Endothelial cell of umbilical vein (primary cell): ENCODE measurements around the gene ANO4.

Experiments used
- EZH2 ChIP-seq: IDR thresholded peaks from 2 replicates; pipeline ENCODE4 v1.6.1; 2012; ENCODE audit warnings: borderline replicate concordance, low read depth, mild to moderate bottlenecking, moderate library complexity, low read length, inconsistent platforms; ENCODE audit not compliant: severe bottlenecking
- POLR2A ChIP-seq: IDR thresholded peaks from 2 replicates; pipeline ENCODE4 v1.6.1; 2012; ENCODE audit warnings: low read depth, mild to moderate bottlenecking, control low read depth, low read length
- POLR2AphosphoS5 ChIP-seq: IDR thresholded peaks from 2 replicates; pipeline ENCODE4 v1.6.1; 2012; ENCODE audit warnings: low read depth, mild to moderate bottlenecking, control low read depth, low read length, moderate library complexity; ENCODE audit not compliant: insufficient read depth
- TF ChIP-seq, protein P1 (sequence below), 2 donors: IDR thresholded peaks; 1 replicate in 1 of 2; 2 replicates in 1 of 2; pipeline ENCODE4 v1.5.1; 2011; ENCODE audit warnings: low read length in 2 of 2, mild to moderate bottlenecking in 2 of 2, moderate library complexity in 2 of 2, control low read depth in 1 of 2, inconsistent platforms in 1 of 2, low read depth in 1 of 2; ENCODE audit not compliant: insufficient read depth in 1 of 2; ENCODE audit errors: extremely low read depth in 1 of 2

DNA sequence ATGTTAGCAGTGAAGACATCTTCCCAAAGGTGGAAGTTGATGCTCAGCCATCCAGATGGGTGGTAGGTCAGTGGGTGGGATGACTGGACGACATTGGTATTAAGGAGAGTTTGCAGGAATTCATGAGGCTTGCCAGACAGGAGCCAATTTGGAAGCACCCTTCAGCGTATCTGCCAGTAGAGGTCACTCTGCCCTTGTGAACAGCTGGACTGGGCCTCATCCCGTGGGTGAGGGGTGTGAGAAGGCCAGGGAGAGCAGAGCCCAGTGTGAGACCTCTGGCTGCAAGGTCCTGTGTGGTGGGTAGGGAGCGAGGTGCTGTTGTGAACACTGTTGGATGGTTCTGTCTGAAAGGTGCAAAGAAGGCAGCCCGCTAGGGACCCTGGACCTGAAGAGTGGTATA is 377.7 kb downstream of the ANO4 start:
- TF ChIP-seq, protein P1, sequence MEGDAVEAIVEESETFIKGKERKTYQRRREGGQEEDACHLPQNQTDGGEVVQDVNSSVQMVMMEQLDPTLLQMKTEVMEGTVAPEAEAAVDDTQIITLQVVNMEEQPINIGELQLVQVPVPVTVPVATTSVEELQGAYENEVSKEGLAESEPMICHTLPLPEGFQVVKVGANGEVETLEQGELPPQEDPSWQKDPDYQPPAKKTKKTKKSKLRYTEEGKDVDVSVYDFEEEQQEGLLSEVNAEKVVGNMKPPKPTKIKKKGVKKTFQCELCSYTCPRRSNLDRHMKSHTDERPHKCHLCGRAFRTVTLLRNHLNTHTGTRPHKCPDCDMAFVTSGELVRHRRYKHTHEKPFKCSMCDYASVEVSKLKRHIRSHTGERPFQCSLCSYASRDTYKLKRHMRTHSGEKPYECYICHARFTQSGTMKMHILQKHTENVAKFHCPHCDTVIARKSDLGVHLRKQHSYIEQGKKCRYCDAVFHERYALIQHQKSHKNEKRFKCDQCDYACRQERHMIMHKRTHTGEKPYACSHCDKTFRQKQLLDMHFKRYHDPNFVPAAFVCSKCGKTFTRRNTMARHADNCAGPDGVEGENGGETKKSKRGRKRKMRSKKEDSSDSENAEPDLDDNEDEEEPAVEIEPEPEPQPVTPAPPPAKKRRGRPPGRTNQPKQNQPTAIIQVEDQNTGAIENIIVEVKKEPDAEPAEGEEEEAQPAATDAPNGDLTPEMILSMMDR (IDR thresholded peaks at IDR 0.05; ENCODE audit: extremely low read depth in 1 of 2, insufficient read depth in 1 of 2, low read depth in 1 of 2, low read length in 2 of 2): no peak
- TF ChIP-seq POLR2A (no peak), EZH2 (no peak), POLR2AphosphoS5 (no peak)
